Measurements from ENCODE around the gene CCL16. TPM values are rescaled to one million over a fixed set of nuclear protein-coding genes. Genes with fewer than 3 reads are reported as not detected.
A peak's percentile ranks its signal among the peaks of the same experiment; 100 is the strongest.
"Not testable (repeated sequence)": the region's sequence is repeated elsewhere in the genome, so short reads cannot be mapped to it uniquely, and the experiment has no call there.

CCL16 gene
- polyA plus RNA-seq, 4 donors: 0.14 to 0.57 (median 0.27) TPM

DNA sequence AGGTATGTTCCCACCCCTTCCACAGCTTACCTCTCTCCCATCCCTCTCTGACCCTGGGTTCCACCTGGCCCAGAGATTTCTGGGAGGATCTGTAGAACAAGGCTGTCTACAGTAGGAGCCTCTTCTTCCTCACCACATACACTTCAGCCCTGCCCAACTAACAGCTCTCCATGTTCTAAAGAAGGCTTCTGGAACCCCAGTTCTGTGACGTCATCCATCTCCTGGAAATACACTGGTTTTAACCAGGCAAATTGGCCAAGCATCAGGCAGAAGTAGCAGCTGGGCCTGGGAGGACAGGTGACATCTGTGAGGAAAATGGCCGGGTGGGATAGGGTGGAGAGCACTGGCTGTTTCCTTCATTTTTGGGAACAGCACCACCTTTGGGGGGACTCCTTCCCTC, 37.8 kb downstream of the CCL16 start, which contains the start of gene LYZL6:
TSS of gene LYZL6 (minus strand) at position 177 of the 400 bp plus-strand sequence. CDS start 4,357 bp downstream, outside the sequence.
- no peak for DNase-seq (ENCODE audit: low read depth in 4 of 4, low spot score in 2 of 4)

DNA sequence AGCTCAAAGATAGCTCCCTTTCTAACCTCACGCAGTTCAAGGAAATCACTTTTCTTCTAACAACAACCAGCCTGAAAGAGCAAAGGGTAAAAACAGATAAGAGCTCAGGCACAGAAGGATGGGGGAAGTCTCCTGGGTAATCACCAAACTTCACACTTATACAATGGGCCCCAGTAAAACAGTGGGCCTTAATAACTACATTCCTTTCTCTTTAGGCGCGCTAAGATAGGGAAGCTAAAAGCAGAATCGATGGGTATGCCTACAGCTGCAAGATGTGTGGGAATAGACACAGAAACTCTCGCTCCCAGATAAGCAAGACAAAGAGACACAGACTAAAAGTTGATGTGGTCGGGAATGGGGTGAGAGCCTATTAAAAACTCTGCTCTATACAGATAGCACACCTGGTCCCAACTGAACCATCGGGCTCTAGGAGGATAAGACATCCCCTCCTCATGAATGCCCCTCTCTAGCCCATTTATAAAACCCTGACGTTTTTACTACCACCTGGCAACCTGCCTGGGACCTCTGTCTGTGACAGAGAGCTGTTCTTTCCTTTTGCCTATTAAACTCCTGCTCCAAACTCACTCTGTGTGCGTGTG, 38.6 kb downstream of the CCL16 start:
- DNase-seq (ENCODE audit: low read depth in 4 of 4, low spot score in 2 of 4): peak in 1 of 4 donors; percentile 18

DNA sequence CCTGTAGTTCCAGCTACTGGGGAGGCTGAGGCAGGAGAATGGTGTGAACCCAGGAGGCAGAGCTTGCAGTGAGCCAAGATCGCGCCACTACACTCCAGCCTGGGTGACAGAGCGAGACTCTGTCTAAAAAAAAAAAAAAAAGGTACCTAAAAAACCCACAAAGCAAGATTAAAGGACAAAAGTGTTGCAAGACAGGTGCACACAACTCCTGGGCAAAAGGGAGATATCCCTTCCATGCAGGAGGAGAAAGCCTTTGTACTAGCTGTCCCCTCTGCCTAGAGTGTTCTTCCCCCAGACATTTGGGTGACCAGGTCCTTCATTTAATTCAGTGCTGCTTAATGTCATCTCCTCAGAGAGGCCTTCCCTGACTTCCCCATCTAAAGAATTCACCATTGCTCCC, 42.8 kb downstream of the CCL16 start:
- not testable (repeated sequence) for DNase-seq (ENCODE audit: low read depth in 4 of 4, low spot score in 2 of 4)

DNA sequence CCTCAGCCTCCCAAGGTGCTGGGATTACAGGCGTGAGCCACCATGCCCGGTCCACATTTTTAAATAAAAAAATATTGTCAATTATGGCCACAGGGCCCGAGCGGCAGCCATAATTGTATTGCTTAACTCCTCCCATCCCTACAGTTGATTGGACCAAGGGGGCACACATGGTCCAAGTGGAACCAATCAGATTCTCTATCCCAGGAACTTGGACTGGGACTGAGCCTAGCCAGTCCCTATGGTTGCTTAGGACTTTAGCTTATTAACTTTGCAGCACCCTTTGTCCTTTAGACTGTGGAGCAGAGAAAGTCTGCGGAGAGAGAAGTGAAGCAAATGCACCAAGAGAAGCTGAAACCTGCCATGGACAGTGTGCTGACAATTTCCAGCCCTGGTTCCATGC, 45.2 kb downstream of the CCL16 start:
- no peak for DNase-seq (ENCODE audit: low read depth in 4 of 4, low spot score in 2 of 4)

DNA sequence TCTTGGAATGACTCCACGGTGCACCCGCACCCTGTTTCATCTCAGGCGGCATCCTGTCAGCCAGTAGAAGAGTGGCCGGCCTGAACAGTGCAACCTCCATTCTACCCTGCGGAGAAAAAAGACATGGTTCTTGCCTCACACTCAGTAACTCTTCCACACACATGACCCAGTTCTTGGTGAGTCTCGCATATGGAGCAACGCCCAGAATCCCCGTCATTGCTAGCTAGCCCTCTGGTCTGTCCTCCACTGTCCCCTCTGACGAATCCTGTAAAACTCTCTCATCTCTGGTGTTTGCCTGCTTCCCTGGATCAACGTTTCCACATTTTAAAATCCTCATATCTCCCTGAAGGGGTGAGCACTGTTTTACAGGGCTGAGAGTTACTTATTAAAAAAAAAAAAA, 46.5 kb downstream of the CCL16 start:
- DNase-seq (ENCODE audit: low read depth in 4 of 4, low spot score in 2 of 4): no peak

DNA sequence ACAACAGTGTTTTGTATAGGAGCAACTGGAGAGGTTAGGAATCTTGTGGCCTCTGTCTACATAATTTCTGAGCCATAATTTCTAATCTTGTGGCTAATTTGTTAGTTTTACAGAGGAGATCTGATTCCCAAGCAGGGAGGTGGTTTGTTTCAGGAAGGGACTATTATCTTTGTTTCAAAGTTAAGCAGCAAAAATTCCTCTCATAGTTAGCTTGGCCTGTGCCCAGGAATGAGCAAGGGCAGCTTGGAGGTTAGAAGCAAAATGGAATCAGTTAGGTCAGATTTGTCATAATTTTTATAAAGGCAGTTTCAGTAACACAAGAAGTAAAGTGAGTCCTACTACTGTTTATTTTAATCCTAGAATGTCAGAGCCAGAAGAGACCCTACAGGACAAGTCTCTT, 48.7 kb downstream of the CCL16 start:
- DNase-seq (ENCODE audit: low read depth in 4 of 4, low spot score in 2 of 4): peak in 1 of 4 donors; percentile 26

- DNase-seq (ENCODE audit: low read depth in 4 of 4, low spot score in 2 of 4): peak in 1 of 4 donors; percentile 33
These were observed 49.4 kb downstream of the CCL16 start for GRCh38 chr17:35931794-35932425.

DNA sequence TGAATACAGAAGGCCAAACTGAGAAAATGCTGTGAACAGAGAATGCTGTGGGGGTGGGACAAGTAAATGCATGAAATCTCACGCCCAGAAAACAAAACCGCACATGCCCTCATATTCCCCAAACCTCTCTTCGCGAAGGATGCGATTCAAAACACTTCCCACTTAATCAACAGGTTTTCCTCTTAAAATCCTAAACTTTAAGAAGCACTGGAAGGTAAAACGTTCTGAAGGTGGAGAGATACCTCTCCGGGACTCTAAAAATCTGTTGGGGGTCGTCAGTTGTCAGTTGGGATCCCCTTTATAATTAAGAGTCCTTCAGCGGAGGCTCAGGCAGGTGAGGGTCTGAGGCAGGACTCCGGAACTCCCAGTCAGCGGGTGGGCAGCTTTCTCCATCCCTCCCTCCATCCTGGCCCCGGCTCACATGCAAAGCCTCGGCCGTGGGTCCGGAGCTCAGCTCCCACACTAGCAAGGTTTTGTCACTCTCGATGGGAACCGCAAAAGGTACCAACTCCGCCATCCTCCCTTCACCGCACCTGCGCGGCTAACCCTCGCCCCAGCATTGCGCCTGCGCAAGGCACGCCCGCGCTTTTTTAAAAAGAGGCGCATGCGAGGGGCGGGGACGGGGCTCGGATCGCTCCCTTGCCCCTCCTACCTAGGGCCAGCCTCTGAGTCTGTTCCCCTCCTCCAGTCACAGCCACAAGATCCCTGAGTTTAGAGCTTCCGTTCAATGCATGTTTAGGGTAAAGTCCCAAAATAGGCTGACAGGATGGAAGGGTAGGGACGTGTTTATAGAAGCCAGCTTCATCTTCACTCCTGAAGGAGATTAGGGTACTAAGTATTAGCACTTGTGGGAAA, 50.9 kb downstream of the CCL16 start, which contains the start of gene RDM1:
TSS of gene RDM1 (minus strand) at position 563 of the 855 bp plus-strand sequence. CDS start at position 517, 46 bp downstream.
- peak in 3 of 4 donors; percentile 54 to 78 (median 70) for DNase-seq (ENCODE audit: low read depth in 4 of 4, low spot score in 2 of 4)

GRCh38 chr17:35927714-35928113, 53.6 kb downstream of the CCL16 start:
- no peak for DNase-seq (ENCODE audit: low read depth in 4 of 4, low spot score in 2 of 4)

Other genes starting within 250 kb of the CCL16 start
- 10 to 100 TPM; 12.0 to 16.8 (median 15.3) TPM for gene RASL10B, start 249.9 kb downstream of the CCL16 start, polyA plus RNA-seq (ENCODE audit: insufficient read length in 4 of 4)
- gene GAS2L2, start 228.3 kb downstream of the CCL16 start, polyA plus RNA-seq (ENCODE audit: insufficient read length in 4 of 4): under 1 TPM in 2 of 4 donors, not detected in 2; 0.13 TPM
- gene C17orf50, start 220.6 kb downstream of the CCL16 start, polyA plus RNA-seq (ENCODE audit: insufficient read length in 4 of 4): under 1 TPM in 2 of 4 donors, not detected in 2; 0.20 to 0.21 TPM
- 1 to 10 TPM; 1.6 to 2.6 (median 2.0) TPM for gene MMP28, start 185.9 kb downstream of the CCL16 start, polyA plus RNA-seq (ENCODE audit: insufficient read length in 4 of 4)
- gene TAF15, start 172.0 kb downstream of the CCL16 start, polyA plus RNA-seq (ENCODE audit: insufficient read length in 4 of 4): 100 to 1,000 TPM; 182 to 290 (median 223) TPM
- under 1 TPM in 2 of 4 donors, not detected in 2; 0.10 to 0.16 TPM for gene HEATR9, start 112.6 kb downstream of the CCL16 start, polyA plus RNA-seq (ENCODE audit: insufficient read length in 4 of 4)
- gene CCL5, start 101.1 kb downstream of the CCL16 start, polyA plus RNA-seq (ENCODE audit: insufficient read length in 4 of 4): 1 to 10 TPM; 1.3 to 2.1 (median 1.4) TPM
- gene RDM1, start 50.7 kb downstream of the CCL16 start, polyA plus RNA-seq (ENCODE audit: insufficient read length in 4 of 4): 1 to 10 TPM; 2.2 to 4.3 (median 2.5) TPM
- gene LYZL6, start 37.8 kb downstream of the CCL16 start, polyA plus RNA-seq (ENCODE audit: insufficient read length in 4 of 4): not detected
- 10 to 100 TPM; 14.6 to 23.0 (median 18.3) TPM for gene CCL14, start 5.2 kb upstream of the CCL16 start, polyA plus RNA-seq (ENCODE audit: insufficient read length in 4 of 4)
- gene CCL15, start 20.1 kb upstream of the CCL16 start, polyA plus RNA-seq (ENCODE audit: insufficient read length in 4 of 4): 1 to 10 TPM; 5.9 to 8.2 (median 6.6) TPM
- under 1 TPM in 1 of 4 donors, not detected in 3; 0.30 TPM for gene CCL23, start 36.5 kb upstream of the CCL16 start, polyA plus RNA-seq (ENCODE audit: insufficient read length in 4 of 4)
- not detected for gene CCL18, start 82.8 kb upstream of the CCL16 start, polyA plus RNA-seq (ENCODE audit: insufficient read length in 4 of 4)
- gene CCL3, start 108.6 kb upstream of the CCL16 start, polyA plus RNA-seq (ENCODE audit: insufficient read length in 4 of 4): 1 to 10 TPM in 3 of 4 donors, not detected in 1; 1.2 to 6.7 (median 2.0) TPM
- 1 to 10 TPM in 1 of 4 donors, under 1 TPM in 3; 0.24 to 4.9 (median 0.57) TPM for gene CCL4, start 122.3 kb upstream of the CCL16 start, polyA plus RNA-seq (ENCODE audit: insufficient read length in 4 of 4)
- 10 to 100 TPM in 2 of 4 donors, 1 to 10 TPM in 2; 4.5 to 22.6 (median 12.3) TPM for gene TBC1D3B, start 195.1 kb upstream of the CCL16 start, polyA plus RNA-seq (ENCODE audit: insufficient read length in 4 of 4)
- 1 to 10 TPM in 3 of 4 donors, under 1 TPM in 1; 0.36 to 1.5 (median 1.1) TPM for gene CCL3L1, start 215.3 kb upstream of the CCL16 start, polyA plus RNA-seq (ENCODE audit: insufficient read length in 4 of 4)
- gene CCL4L2, start 229.6 kb upstream of the CCL16 start, polyA plus RNA-seq (ENCODE audit: insufficient read length in 4 of 4): 1 to 10 TPM in 1 of 4 donors, under 1 TPM in 2, not detected in 1; 0.74 to 3.3 (median 0.87) TPM

Data from left renal cortex interstitium (tissue), 4 donors.